ENCODE data around the gene PHF5A. TPM values are rescaled to one million over a fixed set of nuclear protein-coding genes. Genes with fewer than 3 reads are reported as not detected.

Gene PHF5A
- total RNA-seq, 4 donors from 2014 or later = 33.8 to 43.5 (median 38.9) TPM

GRCh38 chr22:41429951-41430332 is 38.5 kb downstream of the PHF5A start:
- H3K27ac ChIP-seq = peak overlapping the region; percentile 92 to 100 (median 99)
- in situ Hi-C loops (cut with MboI; ENCODE audit: low sequenced_read_pairs in 4 of 4) = no loop called here

GRCh38 chr22:41429232-41429950 is 39.1 kb downstream of the PHF5A start:
- peaks cover 0 to 5% of the 10 kb centered on the region in 2 donors for H3K36me3 ChIP-seq
- intact Hi-C loops (cut with DNase I; ENCODE audit: low total_unique reads) (no loop called here), in situ Hi-C loops (cut with MboI; ENCODE audit: low sequenced_read_pairs in 4 of 4) (no loop called here)
- H3K9me3 ChIP-seq = no peaks in the 10 kb centered on the region
- ATAC-seq (peak; percentile 84), DNase-seq (peak; percentile 72 to 91)
- peak in 1 of 2 donors; percentile 35 for TF ChIP-seq POLR2A (IDR thresholded peaks at IDR 0.05)
- no peak for TF ChIP-seq CTCF (IDR thresholded peaks at IDR 0.05 in 4 of 5, conservative IDR thresholded peaks at IDR 0.05 in 1 of 5)
- H3K4me3 ChIP-seq = peak overlapping the region in 1 of 4 donors; percentile 4
- peaks cover 37 to 50% of the 10 kb centered on the region in 2 donors for H3K4me1 ChIP-seq
- no peaks in the 10 kb centered on the region for H3K27me3 ChIP-seq
- peak overlapping the region; percentile 92 to 100 (median 99) for H3K27ac ChIP-seq

More at GRCh38 chr22:41429951-41430332, 38.5 kb downstream of the PHF5A start:
- Histone ChIP-seq H3K9me3 (no peaks in the 10 kb centered on the region), H3K4me1 (peaks cover 42 to 55% of the 10 kb centered on the region in 2 donors), H3K36me3 (peaks cover 0 to 10% of the 10 kb centered on the region in 2 donors), H3K27me3 (no peaks in the 10 kb centered on the region), H3K4me3 (peak overlapping the region in 1 of 4 donors; percentile 4)
- ATAC-seq = no peak
- DNase-seq = no peak
- intact Hi-C loops (cut with DNase I; ENCODE audit: low total_unique reads) = no loop called here
- TF ChIP-seq CTCF (IDR thresholded peaks at IDR 0.05 in 4 of 5, conservative IDR thresholded peaks at IDR 0.05 in 1 of 5) (no peak), POLR2A (IDR thresholded peaks at IDR 0.05) (no peak)

GRCh38 chr22:41425660-41426365 is 42.7 kb downstream of the PHF5A start:
- peaks cover 0 to 8% of the 10 kb centered on the region in 2 donors for H3K36me3 ChIP-seq
- intact Hi-C loops (cut with DNase I; ENCODE audit: low total_unique reads) = no loop called here
- no peaks in the 10 kb centered on the region for H3K9me3 ChIP-seq
- H3K4me1 ChIP-seq = peaks cover 28 to 38% of the 10 kb centered on the region in 2 donors
- no peak for ATAC-seq
- peak overlapping the region; percentile 92 to 100 (median 99) for H3K27ac ChIP-seq
- DNase-seq = no peak
- in situ Hi-C loops (cut with MboI; ENCODE audit: low sequenced_read_pairs in 4 of 4) = no loop called here
- no peak overlapping the region for H3K4me3 ChIP-seq
- TF ChIP-seq CTCF (IDR thresholded peaks at IDR 0.05 in 4 of 5, conservative IDR thresholded peaks at IDR 0.05 in 1 of 5) = no peak
- no peak for TF ChIP-seq POLR2A (IDR thresholded peaks at IDR 0.05)
- no peaks in the 10 kb centered on the region for H3K27me3 ChIP-seq

- H3K27me3 ChIP-seq = no peaks in the 10 kb centered on the region
- peaks cover 47 to 59% of the 10 kb centered on the region in 2 donors for H3K4me1 ChIP-seq
- peaks cover 0 to 8% of the 10 kb centered on the region in 2 donors for H3K36me3 ChIP-seq
- TF ChIP-seq CTCF (IDR thresholded peaks at IDR 0.05 in 4 of 5, conservative IDR thresholded peaks at IDR 0.05 in 1 of 5) (no peak), POLR2A (IDR thresholded peaks at IDR 0.05) (no peak)
- no peaks in the 10 kb centered on the region for H3K9me3 ChIP-seq
- H3K27ac ChIP-seq = peak overlapping the region; percentile 97 to 100 (median 98)
- no peak for ATAC-seq
- no peak for DNase-seq
- H3K4me3 ChIP-seq = peak overlapping the region in 1 of 4 donors; percentile 19
- in situ Hi-C loops (cut with MboI; ENCODE audit: low sequenced_read_pairs in 4 of 4) (no loop called here), intact Hi-C loops (cut with DNase I; ENCODE audit: low total_unique reads) (no loop called here)
Observed at GRCh38 chr22:41418717-41419116, 49.8 kb downstream of the PHF5A start.
